Measurements from ENCODE around the gene VWA5B1.

DNA sequence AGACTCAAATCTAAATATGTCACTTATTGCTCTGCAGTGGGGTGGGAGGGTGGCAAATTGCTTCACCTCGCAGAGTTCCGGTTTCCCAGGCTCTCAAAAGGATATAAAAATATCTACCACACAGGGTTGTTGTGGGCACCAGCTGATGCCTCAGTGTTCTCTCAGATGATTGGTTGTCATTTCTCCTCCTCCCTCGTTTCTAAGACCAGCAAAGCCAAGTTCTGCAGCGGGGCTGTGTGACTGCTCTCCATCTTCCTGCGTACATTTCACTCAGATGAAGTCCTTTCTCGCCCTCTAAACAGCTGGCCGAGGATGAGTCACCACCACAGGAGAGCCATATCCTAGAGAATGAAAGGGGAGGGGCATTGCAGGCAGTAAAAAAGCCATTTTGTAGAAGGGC, 35.0 kb upstream of the VWA5B1 start:
- TF ChIP-seq, protein P1, sequence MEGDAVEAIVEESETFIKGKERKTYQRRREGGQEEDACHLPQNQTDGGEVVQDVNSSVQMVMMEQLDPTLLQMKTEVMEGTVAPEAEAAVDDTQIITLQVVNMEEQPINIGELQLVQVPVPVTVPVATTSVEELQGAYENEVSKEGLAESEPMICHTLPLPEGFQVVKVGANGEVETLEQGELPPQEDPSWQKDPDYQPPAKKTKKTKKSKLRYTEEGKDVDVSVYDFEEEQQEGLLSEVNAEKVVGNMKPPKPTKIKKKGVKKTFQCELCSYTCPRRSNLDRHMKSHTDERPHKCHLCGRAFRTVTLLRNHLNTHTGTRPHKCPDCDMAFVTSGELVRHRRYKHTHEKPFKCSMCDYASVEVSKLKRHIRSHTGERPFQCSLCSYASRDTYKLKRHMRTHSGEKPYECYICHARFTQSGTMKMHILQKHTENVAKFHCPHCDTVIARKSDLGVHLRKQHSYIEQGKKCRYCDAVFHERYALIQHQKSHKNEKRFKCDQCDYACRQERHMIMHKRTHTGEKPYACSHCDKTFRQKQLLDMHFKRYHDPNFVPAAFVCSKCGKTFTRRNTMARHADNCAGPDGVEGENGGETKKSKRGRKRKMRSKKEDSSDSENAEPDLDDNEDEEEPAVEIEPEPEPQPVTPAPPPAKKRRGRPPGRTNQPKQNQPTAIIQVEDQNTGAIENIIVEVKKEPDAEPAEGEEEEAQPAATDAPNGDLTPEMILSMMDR (IDR thresholded peaks at IDR 0.05): no peak
- TF ChIP-seq POLR2AphosphoS5 (IDR thresholded peaks at IDR 0.05) (no peak), POLR2A (IDR thresholded peaks at IDR 0.05) (no peak), EP300 (IDR thresholded peaks at IDR 0.05) (no peak)

Data from gastroesophageal sphincter (tissue), 3 donors.